OCI-M1 (cell line): ENCODE measurements around the gene ZNF174.

ENCODE experiments used
- DNase-seq: peaks from one replicate; lab custom pipeline; 2025; lab: John Stamatoyannopoulos, UW

Gene ZNF174

GRCh38 chr16:3443108-3444031, 42.4 kb downstream of the ZNF174 start, which contains the start of the genes NAA60 and ZNF597:
Gene NAA60, plus strand, starts transcription at chr16:3443680. Its CDS starts 32,548 bp downstream, at chr16:3476228.
Gene ZNF597, minus strand, starts transcription at chr16:3443504. Its CDS starts 351 bp downstream, at chr16:3443153.
- peak; percentile 95 for DNase-seq

GRCh38 chr16:3444032-3444388, 43.0 kb downstream of the ZNF174 start:
- peak; percentile 62 for DNase-seq

- no peak for DNase-seq
Measured at GRCh38 chr16:3454093-3454492, 53.1 kb downstream of the ZNF174 start.

- DNase-seq, result no peak
Measured at GRCh38 chr16:3454631-3455147, 53.7 kb downstream of the ZNF174 start.

- DNase-seq, result peak; percentile 96
Measured at GRCh38 chr16:3457434-3458252, 56.6 kb downstream of the ZNF174 start.

GRCh38 chr16:3458278-3458851, 57.4 kb downstream of the ZNF174 start:
- DNase-seq, result peak; percentile 61

GRCh38 chr16:3458852-3459361, 57.9 kb downstream of the ZNF174 start:
- peak; percentile 71 for DNase-seq
